ENCODE data around the gene KCNH3.

- no peak for TF ChIP-seq CTCF (conservative IDR thresholded peaks at IDR 0.05 in 1 of 2, IDR thresholded peaks at IDR 0.05 in 1 of 2; ENCODE audit: low read depth in 1 of 2, low read length in 2 of 2)
- no peak for TF ChIP-seq EZH2 (IDR thresholded peaks at IDR 0.05; ENCODE audit: low read length, missing control alignments)
These were observed 47.0 kb upstream of the KCNH3 start for GRCh38 chr12:49491823-49492222.
